ENCODE data around the gene ZNF827. TPM values are rescaled to one million over a fixed set of nuclear protein-coding genes. Genes with fewer than 3 reads are reported as not detected.

Gene ZNF827
- total and polyA plus RNA-seq, 2 experiments from 2014 or later: 7.8 to 17.5 TPM

- H3K9me3 ChIP-seq (ENCODE audit: low read depth): no peaks in the 10 kb centered on the region
- no peak for DNase-seq (ENCODE audit: low spot score)
- no peaks in the 10 kb centered on the region for H3K27me3 ChIP-seq
- H3K4me2 ChIP-seq: no peak overlapping the region
- no peaks in the 10 kb centered on the region for H3K9me2 ChIP-seq (replicated peaks; ENCODE audit: insufficient read depth)
- TF ChIP-seq EZH2phosphoT487 (IDR thresholded peaks at IDR 0.05; ENCODE audit: low read depth, severe bottlenecking, unreplicated experiment): no peak
- TF ChIP-seq, protein P1, sequence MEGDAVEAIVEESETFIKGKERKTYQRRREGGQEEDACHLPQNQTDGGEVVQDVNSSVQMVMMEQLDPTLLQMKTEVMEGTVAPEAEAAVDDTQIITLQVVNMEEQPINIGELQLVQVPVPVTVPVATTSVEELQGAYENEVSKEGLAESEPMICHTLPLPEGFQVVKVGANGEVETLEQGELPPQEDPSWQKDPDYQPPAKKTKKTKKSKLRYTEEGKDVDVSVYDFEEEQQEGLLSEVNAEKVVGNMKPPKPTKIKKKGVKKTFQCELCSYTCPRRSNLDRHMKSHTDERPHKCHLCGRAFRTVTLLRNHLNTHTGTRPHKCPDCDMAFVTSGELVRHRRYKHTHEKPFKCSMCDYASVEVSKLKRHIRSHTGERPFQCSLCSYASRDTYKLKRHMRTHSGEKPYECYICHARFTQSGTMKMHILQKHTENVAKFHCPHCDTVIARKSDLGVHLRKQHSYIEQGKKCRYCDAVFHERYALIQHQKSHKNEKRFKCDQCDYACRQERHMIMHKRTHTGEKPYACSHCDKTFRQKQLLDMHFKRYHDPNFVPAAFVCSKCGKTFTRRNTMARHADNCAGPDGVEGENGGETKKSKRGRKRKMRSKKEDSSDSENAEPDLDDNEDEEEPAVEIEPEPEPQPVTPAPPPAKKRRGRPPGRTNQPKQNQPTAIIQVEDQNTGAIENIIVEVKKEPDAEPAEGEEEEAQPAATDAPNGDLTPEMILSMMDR (IDR thresholded peaks at IDR 0.05; ENCODE audit: poor library complexity): no peak
- TF ChIP-seq EZH2 (IDR thresholded peaks at IDR 0.05; ENCODE audit: borderline replicate concordance): no peak
- no peak overlapping the region for H3K27ac ChIP-seq
- no peaks in the 10 kb centered on the region for H3K36me3 ChIP-seq (replicated peaks; ENCODE audit: insufficient read depth, low read depth)
- peaks cover 38% of the 10 kb centered on the region for H3K4me1 ChIP-seq (ENCODE audit: insufficient read depth)
- H3K4me3 ChIP-seq: no peak overlapping the region
- peaks cover 80% of the 10 kb centered on the region for H3K79me2 ChIP-seq
- WGBS (ENCODE audit: low lambda C conversion rate, missing lambda C conversion rate): 84% methylated on average over 2 of the region's 2 CpGs
- H2AFZ ChIP-seq: no peak overlapping the region
- H4K20me1 ChIP-seq (ENCODE audit: insufficient read depth, poor library complexity, severe bottlenecking): peaks cover 16% of the 10 kb centered on the region
These were observed 5.5 kb downstream of the ZNF827 start for GRCh38 chr4:145933134-145933533.

DNA sequence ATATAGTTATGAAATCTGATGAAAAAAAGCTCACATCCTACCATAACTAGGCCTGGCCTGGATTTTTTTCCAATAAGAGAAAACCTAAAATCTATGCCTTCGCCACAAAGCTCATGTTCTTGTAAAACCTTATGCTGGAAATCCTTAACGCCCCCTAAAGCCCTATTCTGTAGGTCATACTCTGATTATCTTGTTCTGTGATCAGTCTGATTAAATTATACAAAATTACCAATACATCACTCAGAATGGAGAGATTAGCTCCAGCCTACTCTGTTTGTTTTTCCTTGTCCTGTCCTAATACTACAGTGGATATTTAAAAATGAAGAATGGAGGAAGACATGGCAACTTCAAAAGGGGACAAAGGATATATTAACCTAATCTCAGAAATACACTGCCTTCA, 7.2 kb downstream of the ZNF827 start:
- H3K4me2 ChIP-seq: no peak overlapping the region
- 95% methylated on average over 2 of the region's 2 CpGs for WGBS (ENCODE audit: low lambda C conversion rate, missing lambda C conversion rate)
- no peaks in the 10 kb centered on the region for H3K9me2 ChIP-seq (replicated peaks; ENCODE audit: insufficient read depth)
- peaks cover 98% of the 10 kb centered on the region for H3K79me2 ChIP-seq
- no peak overlapping the region for H3K4me3 ChIP-seq
- H2AFZ ChIP-seq: no peak overlapping the region
- peaks cover 38% of the 10 kb centered on the region for H3K4me1 ChIP-seq (ENCODE audit: insufficient read depth)
- no peak overlapping the region for H3K27ac ChIP-seq
- no peaks in the 10 kb centered on the region for H3K9me3 ChIP-seq (ENCODE audit: low read depth)
- no peak for TF ChIP-seq EZH2phosphoT487 (IDR thresholded peaks at IDR 0.05; ENCODE audit: low read depth, severe bottlenecking, unreplicated experiment)
- TF ChIP-seq, protein P1 (IDR thresholded peaks at IDR 0.05; ENCODE audit: poor library complexity): no peak
- no peak for TF ChIP-seq EZH2 (IDR thresholded peaks at IDR 0.05; ENCODE audit: borderline replicate concordance)
- H3K27me3 ChIP-seq: no peaks in the 10 kb centered on the region
- H3K36me3 ChIP-seq (replicated peaks; ENCODE audit: insufficient read depth, low read depth): no peaks in the 10 kb centered on the region
- DNase-seq (ENCODE audit: low spot score): no peak
- peaks cover 16% of the 10 kb centered on the region for H4K20me1 ChIP-seq (ENCODE audit: insufficient read depth, poor library complexity, severe bottlenecking)

DNA sequence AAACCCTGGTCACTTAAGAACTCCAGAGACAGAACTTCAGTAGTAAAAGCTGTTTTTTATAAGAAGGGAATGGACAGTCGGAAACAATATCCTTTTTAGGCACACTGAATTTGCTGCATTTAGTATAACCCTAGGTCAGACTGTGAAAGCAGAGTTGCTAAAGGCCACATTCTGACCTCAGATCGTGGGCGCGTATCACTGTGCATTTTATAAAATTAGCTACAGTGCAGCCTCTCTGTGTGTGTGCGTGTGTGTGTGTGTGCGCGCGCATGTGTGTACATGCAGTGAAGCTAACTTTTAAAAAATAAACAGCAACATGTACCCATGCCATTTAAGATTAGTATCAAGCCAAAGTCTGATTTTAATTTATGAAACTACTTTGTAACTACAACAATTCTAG, 8.0 kb downstream of the ZNF827 start:
- no peaks in the 10 kb centered on the region for H3K27me3 ChIP-seq
- H3K9me3 ChIP-seq (ENCODE audit: low read depth): no peaks in the 10 kb centered on the region
- H3K27ac ChIP-seq: no peak overlapping the region
- no peaks in the 10 kb centered on the region for H3K9me2 ChIP-seq (replicated peaks; ENCODE audit: insufficient read depth)
- no peaks in the 10 kb centered on the region for H3K36me3 ChIP-seq (replicated peaks; ENCODE audit: insufficient read depth, low read depth)
- peaks cover 38% of the 10 kb centered on the region for H3K4me1 ChIP-seq (ENCODE audit: insufficient read depth)
- peaks cover 16% of the 10 kb centered on the region for H4K20me1 ChIP-seq (ENCODE audit: insufficient read depth, poor library complexity, severe bottlenecking)
- WGBS (ENCODE audit: low lambda C conversion rate, missing lambda C conversion rate): 91% methylated on average over 8 of the region's 8 CpGs
- H3K4me2 ChIP-seq: no peak overlapping the region
- H3K4me3 ChIP-seq: no peak overlapping the region
- TF ChIP-seq EZH2phosphoT487 (IDR thresholded peaks at IDR 0.05; ENCODE audit: low read depth, severe bottlenecking, unreplicated experiment) (no peak), EZH2 (IDR thresholded peaks at IDR 0.05; ENCODE audit: borderline replicate concordance) (no peak)
- TF ChIP-seq, protein P1 (IDR thresholded peaks at IDR 0.05; ENCODE audit: poor library complexity): no peak
- peaks cover 100% of the 10 kb centered on the region for H3K79me2 ChIP-seq
- H2AFZ ChIP-seq: no peak overlapping the region
- no peak for DNase-seq (ENCODE audit: low spot score)
